NCI-H345 treated with DMSO at 0.1 percent for 48 hours (cell line): ENCODE measurements around the gene CSTA.

ENCODE experiments used
- DNase-seq: peaks from one replicate; lab custom pipeline; 2025; ENCODE audit not compliant: unreplicated experiment; lab: John Stamatoyannopoulos, UW

The CSTA gene, protein sequence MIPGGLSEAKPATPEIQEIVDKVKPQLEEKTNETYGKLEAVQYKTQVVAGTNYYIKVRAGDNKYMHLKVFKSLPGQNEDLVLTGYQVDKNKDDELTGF

GRCh38 chr3:122324871-122325323 lies at the start of gene CSTA:
Gene CSTA (plus strand): TSS chr3:122325248. CDS start chr3:122325293, 45 bp downstream.
- DNase-seq = no peak

DNA sequence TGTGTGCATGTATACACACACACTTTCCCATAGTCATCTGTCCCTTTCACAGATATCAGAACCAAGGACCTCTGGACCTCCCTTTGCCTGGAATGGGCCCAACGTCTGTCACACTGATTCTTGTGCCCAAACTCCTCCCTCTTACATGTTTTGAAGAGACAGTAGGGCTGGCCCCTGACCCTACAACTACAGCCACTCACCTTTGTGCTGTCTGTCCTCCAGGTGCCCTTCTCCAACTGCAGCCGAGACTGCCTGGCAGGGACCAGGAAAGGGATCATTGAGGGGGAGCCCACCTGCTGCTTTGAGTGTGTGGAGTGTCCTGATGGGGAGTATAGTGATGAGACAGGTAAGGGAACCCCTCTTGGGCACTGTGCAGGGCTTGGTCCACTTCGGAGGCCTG lies 43.2 kb upstream of the CSTA start:
- DNase-seq = no peak

DNA sequence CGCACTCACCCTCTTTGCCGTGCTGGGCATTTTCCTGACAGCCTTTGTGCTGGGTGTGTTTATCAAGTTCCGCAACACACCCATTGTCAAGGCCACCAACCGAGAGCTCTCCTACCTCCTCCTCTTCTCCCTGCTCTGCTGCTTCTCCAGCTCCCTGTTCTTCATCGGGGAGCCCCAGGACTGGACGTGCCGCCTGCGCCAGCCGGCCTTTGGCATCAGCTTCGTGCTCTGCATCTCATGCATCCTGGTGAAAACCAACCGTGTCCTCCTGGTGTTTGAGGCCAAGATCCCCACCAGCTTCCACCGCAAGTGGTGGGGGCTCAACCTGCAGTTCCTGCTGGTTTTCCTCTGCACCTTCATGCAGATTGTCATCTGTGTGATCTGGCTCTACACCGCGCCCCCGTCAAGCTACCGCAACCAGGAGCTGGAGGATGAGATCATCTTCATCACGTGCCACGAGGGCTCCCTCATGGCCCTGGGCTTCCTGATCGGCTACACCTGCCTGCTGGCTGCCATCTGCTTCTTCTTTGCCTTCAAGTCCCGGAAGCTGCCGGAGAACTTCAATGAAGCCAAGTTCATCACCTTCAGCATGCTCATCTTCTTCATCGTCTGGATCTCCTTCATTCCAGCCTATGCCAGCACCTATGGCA lies 41.1 kb upstream of the CSTA start:
- DNase-seq = no peak

DNA sequence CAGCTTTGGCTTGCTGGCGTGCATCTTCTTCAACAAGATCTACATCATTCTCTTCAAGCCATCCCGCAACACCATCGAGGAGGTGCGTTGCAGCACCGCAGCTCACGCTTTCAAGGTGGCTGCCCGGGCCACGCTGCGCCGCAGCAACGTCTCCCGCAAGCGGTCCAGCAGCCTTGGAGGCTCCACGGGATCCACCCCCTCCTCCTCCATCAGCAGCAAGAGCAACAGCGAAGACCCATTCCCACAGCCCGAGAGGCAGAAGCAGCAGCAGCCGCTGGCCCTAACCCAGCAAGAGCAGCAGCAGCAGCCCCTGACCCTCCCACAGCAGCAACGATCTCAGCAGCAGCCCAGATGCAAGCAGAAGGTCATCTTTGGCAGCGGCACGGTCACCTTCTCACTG lies 40.6 kb upstream of the CSTA start:
- DNase-seq = no peak

DNA sequence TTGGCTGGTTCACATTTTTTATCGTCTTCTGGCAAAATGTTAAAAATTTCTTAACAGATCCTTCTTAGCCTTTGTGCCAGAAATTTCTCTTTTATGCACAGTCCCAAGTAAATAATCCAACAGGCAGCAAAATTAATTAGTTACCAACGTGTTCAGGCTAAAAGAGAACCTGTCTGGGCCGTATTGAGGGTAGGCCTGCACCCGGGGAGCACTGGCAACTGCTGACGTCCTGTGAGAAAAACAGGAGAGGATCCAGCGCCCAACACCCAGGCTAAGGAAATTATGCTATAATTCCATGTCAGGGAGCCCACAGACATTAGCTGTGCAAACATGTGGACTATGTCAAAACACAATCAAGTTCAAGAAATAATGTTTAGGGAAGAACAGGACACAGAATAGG lies 30.7 kb upstream of the CSTA start:
- DNase-seq = no peak

- no peak for DNase-seq
Observed at GRCh38 chr3:122295266-122296062, 29.6 kb upstream of the CSTA start.

GRCh38 chr3:122298239-122298638 lies 26.8 kb upstream of the CSTA start:
- no peak for DNase-seq

DNA sequence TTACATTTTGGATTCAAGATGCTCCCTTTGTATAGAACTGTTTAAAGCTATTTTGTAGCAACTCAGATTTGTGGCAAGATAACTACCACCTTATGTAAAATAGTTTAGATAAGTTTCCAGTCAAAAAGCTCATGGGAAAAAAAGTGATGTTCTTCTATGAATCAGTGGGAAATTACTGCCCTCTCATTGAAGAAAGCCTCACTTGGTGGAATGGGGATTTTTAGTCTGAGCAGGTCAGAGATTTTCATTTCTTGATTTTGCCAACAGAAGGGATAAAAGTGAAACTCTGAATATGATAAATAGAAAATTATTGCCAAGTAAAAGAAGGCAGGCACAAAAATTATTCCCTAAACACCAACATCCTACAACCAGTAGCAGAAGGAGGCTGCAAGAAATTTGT lies 25.8 kb upstream of the CSTA start:
- DNase-seq = no peak

GRCh38 chr3:122299872-122300460 lies 25.1 kb upstream of the CSTA start:
- DNase-seq = no peak

DNA sequence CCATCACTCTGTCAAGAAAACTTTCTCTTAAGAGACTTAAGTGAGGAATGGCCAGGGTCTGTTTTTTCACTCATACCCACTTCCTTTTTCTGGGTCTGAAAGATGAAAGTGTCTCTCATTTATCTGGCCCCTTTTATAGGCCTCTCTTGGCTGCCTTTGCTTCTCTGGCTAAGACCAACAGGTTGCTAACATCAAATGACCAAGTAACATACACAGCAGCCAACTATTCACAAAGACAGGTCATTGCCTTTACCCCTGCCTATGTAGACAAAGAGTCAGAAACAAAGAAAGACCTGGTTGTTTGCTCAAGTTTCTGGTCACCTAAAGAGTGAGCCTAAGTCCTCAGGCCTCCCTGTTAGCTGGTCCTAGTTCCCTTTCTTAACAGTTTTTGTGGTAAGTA lies 24.0 kb upstream of the CSTA start:
- DNase-seq = no peak

DNA sequence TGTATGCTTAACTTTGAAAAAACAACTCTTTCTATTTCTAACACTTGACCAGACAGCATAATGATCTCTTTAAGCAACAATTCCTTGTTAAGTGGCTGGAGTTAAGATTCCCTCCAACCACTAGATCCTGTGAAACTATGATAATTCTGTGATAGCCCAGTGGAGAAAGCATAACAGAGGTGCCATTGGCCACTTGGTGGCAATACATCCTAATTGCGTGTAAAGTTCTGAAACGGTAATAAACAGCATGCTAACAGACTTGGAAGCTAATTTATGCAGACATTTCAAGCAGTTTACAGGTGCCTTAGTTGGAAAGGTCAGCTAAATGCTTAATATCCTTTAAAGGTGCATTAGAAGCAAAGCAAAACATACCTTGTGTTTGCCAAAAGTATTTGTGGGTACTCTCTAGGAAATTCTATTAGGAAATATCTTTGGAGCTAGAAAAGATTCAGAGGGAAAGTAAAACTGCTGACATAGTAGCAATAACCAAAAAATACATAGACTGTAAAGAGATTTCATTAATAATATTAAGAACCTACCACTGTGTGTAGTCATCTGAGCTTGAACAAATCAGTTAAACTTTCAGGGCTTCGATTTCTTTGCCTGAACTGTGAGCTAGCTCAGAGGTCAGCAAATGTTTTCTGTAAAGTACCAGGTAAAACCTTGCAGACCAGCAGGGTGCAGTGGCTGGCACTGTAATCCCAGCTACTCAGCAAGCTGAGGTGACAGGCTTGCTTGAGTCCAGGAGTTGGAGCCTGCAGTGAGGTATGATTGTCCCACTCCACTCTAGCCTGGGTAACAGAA lies 19.0 kb upstream of the CSTA start:
- DNase-seq = no peak

DNA sequence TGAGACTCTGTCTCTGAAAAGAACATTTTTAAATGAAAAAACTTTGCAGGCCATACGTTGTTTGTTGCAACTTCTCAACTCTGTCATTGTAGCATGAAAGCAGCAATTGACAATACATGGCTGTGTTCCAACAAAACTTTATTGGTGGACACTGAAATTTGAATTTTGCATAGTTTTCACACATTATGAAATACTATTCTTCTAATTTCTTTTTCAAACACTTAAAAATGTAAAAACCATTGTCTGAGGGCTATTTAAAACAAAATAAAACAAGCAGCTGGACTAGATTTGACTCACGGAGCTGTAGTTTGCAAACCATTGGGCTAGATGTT lies 18.5 kb upstream of the CSTA start:
- no peak for DNase-seq

DNA sequence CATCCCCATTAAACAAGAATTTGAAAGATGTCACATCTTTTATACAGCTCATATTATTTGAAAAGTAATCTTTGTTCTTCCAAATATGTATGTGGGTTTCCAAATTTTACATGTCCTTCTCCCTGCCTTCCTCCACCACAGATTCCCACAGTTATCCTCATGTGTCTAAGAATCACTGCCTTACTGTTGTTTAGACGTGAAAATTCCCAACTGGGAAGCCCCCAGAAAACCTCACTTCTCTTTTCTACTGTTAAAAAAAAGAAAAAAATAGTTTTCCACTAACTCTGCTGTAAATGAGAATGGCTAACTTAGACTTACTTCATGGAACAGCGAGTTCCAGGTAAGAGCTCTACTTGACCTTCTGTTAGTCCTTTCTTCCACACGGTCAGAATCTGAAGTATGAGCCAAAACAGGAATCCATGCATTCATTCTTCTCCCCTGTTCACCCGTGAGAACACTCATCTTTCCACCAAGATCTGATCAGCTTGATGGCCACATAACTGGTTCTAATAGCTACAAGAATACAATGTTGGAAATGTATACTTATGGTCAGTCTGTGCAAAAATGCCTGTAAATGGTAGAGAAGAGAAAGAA lies 17.9 kb upstream of the CSTA start:
- no peak for DNase-seq

DNA sequence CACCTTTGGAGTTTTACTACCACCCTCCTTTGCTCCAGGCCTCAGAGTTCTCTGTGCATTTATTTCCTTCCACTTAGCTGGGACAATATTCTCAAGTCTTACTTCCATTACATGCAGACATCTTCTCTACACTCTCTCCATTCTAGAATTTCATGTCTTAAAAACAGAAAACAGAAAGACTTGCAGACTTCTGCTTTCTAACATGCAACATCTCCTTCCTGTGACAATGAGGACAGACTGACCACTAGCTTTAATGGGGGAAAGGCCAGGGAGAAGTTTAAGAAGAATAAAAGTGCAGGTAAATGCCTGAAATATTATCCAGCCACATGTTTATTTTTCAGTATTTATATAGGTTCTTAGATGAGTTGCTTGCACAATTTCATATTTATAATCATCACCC lies 17.1 kb upstream of the CSTA start:
- DNase-seq = no peak

GRCh38 chr3:122310361-122310760 lies 14.7 kb upstream of the CSTA start:
- DNase-seq = no peak

- DNase-seq = no peak
Observed at GRCh38 chr3:122312826-122313225, 12.2 kb upstream of the CSTA start.

DNA sequence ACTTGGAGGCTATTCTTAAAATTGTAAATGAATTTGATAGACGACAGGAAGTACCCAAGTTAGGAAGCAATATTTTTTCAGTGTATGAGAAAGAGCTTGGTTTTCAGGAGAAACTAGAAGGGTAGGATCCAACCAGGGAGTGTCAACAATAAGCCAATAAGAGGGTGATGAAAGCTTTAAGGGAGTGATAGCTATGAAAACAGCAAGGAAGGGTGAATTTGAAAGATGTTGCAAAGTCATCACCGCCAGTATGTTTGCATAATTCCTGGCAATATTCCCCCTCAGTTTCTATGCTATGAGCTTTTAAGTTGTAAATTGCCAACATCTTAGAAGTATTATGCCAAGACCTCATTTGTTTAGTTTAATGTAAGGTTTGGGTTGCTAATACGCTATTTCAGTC lies 11.8 kb upstream of the CSTA start:
- no peak for DNase-seq

DNA sequence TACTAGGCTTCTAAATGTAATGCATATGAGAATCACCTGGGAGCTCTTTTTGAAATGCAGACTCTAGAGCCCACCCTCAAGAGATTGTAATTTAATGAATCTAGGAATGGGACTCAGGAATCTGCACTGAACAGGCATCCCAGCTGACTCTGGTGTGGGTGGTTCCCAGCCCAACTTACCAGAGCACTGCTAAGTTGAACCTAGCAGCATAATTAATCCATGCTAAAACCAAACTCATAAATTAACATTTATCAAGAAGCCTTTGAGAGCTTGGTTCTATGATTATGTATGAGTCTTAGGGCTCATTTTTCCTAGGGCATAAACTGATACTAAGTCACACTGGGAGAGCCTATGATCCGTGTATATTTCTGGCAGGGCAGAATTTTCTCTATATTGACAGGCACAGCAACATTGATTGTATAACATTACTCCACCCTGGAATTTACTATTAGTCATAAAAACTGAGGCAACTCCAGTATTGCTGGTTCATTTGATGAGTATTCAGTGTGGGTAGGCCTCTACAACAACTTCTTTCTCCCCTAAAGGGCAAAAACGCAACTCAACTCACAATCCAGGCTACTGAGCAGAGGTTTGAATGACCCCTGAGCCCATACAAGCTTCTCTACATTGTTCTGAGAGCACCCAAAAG lies 10.7 kb upstream of the CSTA start:
- no peak for DNase-seq

- DNase-seq = no peak
Observed at GRCh38 chr3:122315619-122316018, 9.4 kb upstream of the CSTA start.

- DNase-seq = no peak
Observed at GRCh38 chr3:122316368-122316767, 8.7 kb upstream of the CSTA start.
